Inferior parietal cortex (tissue), 1 donor: ENCODE data around the gene DHODH.
"Not testable (repeated sequence)": the region's sequence is repeated elsewhere in the genome, so short reads cannot be mapped to it uniquely, and the experiment has no call there.

Experiments
- DNase-seq: peaks from one replicate; pipeline ENCODE4 v3.0.0-alpha.2; 2016; ENCODE audit errors: extremely low spot score

The DHODH gene

DNA sequence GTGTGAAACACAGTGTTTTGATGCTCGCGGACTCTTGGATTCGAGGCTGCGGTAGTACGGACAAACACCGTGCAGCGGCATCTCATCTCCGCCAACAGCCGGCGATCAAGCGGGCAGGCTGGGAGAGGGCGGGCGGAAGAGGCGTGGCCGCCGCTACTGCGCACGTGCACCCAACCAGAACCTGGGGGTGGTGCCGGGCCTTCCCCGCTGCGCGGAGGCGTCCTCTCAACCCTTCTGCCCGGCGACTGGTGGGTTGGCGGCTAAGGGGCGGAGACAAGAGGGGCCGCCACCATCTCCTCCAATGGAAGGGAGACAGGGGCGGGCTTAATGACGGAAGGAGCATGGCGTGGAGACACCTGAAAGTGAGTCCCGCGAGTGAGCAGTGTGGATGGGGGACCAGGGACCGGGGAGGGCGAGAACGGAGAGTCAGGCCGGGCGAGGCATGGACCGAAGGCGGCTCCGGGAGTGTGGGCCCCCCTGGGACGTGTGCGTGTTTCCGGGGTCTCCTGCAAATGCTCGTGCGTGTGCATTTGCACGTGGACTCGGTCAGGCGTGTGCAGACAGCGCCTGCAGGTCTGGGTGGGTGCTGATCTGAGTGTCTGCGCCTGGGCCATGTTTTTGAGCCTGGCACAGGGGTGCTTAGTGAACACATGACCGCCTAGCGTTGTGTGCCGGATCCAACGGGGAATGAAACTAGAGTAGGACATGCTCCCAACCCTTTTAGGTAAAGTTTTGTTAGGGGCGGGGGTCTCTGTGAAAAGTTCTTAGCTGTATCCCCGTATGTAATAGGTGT lies at the start of gene DHODH:
Gene DHODH (plus strand): TSS at position 321 of the 793 bp plus-strand sequence. CDS start 21 bp downstream, at position 342.
- peak; percentile 97 for DNase-seq

DNA sequence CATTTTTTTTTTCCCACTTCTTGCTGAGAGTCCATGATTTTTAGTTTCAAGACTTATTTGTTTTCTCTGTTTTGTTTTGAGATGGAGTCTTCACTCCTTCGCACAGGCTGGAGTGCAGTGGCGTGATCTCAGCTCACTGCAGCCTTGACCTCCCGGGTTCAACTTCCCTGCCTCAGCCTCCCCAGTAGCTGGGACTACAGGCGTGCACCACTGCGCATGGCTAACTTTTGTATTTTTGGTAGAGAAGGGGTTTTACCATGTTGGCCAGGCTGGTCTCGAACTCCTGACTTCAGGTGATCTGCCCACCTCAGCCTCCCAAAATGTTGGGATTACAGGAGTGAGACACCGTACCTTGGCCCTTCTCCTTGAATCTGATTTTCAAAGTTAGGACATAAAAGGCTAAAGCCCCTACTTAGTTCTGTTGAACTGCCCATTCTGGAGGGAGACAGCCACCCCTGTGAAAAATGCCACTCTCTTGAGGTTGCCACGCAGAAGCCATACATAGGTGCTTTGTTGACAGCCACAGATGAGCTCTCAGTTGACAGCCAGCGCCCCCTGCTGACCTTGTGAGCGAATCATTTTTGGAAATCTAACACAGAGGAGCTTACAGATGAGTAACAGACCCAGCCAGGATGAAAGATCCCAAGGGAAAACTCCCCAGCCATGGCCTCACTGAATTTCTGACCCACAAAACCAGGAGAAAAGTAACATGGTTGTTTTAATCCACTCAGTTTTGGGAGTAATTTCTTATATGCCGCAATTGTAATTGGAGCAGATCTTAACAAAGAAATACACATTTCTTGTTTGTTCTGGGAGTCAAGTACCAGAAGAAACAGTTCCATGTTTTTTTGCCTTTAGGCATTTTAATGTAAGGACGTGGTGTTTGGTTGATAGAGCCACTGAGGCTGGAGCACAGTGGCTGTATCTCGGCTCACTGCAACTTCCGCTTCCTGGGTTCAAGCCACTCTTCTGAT lies 47.2 kb upstream of the DHODH start:
- DNase-seq: peak; percentile 93

DNA sequence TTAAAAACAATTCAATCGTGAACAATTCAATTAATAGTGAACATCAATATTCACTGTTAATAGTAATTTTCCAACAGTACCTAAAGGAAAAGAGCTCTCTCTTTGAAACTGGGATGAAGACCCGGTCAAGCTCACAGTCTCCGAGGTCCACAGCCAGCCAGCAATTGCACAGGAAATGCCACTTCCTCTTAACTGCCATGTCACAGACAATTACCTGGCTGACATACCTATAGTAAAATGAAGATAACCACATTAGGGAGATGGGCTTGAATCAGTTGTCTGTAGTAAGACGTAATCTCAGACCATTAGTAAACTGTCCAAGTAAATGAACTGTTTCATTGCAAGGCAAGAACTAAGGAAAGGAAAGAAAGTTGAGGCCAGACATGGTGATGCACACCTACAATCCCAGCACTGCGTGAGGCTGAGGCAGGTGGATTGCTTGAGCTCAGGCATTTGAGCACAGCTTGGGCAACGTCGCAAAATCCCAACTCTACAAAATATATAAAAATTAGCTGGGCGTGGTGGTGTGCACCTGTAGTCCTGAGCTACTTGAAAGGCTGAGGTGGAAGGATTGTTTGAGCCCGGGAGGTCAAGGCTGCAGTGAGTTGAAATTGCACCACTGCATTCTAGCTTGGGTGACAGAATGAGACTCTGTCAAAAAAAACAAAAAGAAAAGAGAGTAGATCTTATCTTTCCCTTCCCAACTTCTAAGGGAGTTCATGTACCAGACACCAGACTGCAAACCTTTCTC lies 45.2 kb upstream of the DHODH start:
- no peak for DNase-seq

DNA sequence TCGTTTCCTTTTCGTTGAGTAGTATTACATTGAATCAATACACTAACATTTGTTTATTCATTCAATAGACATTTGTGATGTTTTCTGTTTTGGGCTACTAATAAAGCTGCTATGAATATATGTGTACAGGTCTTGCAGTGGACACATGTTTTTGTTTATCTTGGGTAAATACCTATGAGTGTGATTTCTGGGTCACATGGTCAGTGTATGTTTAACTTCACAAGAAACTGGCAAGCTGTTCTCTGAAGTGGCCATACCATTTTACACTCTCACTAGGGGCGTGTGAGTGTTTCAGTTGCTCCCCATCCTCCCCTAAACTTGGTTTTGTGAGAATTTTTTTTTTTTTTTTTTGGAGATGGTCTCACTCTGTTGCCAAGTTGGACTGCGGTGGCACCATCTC lies 43.3 kb upstream of the DHODH start:
- DNase-seq: no peak

DNA sequence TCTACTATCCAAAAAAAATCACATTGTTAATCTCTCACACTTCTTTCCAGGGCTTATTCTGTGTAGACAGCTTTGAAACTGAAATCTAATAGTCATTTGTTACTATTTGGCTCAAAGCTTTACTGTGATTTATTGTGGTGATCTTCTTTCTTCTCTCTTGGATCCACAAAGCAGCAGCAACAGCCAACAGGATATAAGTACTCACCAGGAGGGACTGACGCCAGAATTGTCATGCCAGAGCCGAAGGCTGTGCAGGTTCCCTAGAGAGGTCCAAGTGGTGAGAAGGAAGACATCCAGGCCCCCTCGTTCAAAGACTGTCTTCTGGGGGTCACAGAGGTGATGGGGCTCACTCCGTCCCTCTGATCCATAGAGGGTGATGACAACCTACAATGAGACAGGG lies 41.6 kb upstream of the DHODH start:
- no peak for DNase-seq

DNA sequence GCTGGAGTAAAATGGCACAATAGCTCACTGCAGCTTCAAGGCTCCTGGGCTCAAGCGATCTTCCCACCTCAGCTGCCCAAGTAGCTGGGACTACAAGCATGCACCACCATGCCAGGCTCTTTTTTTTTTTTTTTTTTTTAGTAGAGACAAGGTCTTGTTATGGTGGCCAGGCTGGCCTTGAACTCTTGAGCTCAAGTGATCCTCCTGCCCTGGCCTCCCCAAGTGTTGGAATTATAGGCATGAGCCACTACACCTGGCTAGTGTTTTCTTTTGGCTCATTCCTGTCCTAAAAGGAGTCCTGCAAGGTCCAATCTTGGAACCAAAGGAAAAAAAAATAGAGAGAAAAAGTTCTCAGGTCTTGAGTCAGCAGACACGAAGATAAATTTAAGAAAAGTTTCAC lies 39.2 kb upstream of the DHODH start:
- no peak for DNase-seq

DNA sequence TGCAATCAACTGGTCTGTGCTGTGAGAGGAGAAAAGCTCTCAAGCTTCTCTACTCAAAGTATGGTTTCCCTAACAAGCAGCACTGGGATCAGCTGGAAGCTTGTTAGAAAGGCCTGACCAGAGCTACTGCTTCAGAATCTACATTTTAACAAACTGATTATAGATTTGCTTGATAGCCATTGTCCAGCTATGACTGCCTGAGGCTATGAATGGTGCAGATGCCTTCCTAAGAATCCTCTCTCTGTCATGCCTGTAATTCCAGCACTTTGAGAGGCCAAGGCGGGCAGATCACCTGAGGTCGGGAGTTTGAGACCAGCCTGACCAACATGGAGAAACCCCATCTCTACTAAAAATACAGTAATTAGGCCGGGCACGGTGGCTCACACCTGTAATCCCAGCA lies 37.0 kb upstream of the DHODH start:
- DNase-seq: no peak

DNA sequence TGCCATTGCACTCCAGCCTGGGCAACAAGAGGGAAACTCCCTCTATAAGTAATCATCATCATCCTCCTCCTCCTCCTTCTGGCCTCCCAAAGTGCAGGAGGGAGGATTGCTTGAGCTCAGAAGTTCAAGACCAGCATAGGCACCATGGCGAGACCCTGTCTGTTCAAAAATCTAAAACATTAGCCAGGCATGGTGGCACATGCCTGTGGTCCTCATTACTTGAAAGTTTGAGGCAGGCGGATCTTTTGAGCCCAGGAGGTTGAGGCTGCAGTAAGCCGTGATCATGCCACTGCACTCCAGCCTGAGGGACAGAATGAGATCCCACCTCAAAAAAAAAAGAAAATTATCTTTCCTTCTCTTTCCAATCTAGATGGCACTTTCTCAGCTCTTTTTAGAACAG lies 36.2 kb upstream of the DHODH start:
- DNase-seq: no peak

DNA sequence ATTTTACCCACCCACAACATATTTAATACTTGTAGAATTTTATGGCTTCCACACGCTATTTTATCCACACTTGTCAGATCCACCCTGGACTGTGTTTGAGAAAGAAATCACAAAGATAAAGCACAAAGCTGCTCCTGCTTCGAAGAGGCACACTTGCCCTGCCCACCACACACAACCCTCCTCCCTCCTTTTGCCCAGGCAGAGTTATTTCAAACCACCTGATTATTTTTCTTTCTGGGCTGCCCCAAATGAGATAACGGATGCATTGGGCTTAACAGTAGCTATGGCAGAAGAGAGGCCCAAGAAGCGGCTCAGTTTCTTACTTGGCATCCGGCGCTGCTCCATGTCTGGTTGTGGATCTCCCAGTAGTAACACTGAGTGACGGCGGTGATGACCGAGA lies 35.5 kb upstream of the DHODH start:
- no peak for DNase-seq

DNA sequence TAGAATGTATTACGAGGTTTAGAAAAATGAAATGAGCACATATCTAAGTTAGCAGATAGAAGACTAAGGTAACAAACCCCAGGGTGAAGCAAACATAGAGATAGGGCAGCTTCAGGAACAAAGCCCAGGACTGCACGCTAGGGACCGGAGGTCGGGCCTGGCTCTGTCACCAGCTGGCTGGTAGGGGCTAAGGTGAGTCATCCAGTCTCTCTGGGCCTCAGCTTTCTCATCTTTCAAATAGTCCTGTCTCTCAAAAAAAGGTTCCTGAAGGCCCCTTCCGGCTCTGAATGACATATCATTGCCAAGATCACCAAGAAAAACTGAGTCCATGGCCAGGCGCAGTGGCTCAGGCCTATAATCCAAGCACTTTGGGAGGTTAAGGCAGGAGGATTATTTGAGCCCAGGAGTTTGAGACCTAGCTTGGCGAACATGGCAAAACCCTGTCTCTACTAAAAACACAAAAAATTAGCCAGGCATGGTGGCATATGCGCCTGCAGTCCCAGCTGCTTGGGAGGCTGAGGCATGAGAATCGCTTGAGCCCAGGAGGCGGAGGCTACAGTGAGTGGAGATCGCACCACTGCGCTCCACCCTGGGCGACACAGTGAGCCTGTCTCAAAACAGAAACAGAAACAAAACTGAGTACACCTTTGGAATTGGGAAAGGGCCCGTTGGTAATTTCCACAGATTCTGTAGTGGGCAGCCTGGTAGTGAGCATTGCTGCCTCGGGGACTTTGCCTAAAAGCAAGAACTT lies 34.3 kb upstream of the DHODH start:
- no peak for DNase-seq

DNA sequence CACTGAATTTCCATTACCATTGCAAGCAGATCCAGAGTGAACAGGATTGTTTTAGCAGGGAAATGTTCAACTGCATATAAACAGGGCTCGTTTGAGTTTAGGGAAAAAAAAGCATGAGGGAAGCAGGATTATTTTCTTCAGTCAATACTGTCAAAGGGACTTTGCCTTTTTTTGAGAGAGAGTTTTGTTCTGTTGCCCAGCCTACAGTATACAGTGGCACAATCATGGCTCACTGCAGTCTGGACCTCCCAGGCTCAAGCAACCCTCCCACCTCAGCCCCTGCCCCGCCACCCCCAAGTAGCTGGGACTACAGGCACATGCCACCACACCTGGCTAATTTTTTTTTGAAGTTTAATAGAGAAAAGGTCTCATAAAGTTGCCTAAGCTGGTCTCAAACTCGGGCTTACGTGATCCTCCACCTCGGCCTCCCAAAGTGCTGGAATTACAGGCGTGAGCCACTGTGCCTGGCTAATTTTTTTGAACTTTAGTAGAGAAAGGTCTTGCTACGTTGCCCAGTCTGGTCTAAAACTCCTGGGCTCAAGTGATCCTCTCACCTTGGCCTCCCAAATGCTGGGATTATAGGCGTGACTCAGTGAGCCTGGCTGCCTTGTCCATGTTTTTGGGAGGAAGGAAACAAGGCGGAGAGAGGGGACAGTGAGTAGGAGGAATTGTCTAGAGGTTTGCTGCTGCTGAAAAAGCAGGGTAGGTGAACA lies 23.1 kb upstream of the DHODH start:
- DNase-seq: no peak

DNA sequence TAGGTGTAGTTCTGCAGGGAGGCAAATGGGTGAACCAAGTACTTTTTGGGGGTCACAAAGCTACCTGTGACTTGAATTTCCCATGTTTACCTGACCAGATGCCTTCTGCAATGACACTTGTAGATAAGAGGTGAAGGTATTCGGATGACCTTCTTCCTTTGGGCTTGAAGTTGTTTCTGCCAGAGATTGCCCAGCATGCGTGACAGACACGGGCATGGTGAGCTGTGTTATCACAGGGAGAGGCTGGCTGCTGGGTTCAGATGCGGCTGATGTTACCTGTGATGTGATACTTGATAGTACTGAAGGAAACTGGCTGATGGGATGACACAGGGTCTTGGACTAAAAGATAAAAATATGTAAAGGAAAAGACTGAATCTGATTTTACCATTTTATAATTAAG lies 22.4 kb upstream of the DHODH start:
- no peak for DNase-seq

DNA sequence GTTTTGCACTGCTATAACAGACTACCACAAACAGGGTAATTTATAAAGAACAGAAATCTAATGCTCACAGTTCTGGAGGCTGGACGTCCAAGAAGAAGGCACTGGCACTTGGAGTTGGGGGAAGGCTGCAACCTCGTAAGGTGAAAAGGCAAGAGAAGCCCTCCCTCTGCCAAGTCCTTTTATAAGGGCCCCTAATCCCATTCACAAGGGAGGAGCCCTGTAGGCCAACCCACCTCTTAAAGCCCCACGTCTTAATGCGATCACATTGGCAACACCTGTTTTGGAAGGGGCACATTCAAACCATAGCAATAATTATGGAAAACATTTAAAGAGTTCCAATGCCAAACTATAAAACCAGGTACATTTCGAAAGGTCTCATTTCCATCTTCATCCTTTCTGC lies 13.5 kb upstream of the DHODH start:
- no peak for DNase-seq

DNA sequence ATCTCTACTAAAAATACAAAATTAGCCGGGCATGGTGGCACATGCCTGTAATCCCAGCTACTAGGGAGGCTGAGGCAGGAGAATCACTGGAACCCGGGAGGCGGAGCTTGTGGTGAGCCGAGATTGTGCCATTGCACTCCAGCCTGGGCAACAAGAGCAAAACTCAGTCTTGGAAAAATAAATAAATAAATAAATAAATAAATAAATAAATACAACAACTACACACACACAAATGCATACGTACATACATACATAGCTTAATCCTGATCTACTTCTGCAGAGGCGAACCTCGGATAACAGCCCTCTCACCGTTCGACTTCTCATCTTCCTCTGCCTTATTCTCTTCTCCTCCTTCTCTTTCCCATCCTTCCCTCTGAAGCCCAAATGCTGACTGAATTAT lies 11.0 kb upstream of the DHODH start:
- DNase-seq: not testable (repeated sequence)

DNA sequence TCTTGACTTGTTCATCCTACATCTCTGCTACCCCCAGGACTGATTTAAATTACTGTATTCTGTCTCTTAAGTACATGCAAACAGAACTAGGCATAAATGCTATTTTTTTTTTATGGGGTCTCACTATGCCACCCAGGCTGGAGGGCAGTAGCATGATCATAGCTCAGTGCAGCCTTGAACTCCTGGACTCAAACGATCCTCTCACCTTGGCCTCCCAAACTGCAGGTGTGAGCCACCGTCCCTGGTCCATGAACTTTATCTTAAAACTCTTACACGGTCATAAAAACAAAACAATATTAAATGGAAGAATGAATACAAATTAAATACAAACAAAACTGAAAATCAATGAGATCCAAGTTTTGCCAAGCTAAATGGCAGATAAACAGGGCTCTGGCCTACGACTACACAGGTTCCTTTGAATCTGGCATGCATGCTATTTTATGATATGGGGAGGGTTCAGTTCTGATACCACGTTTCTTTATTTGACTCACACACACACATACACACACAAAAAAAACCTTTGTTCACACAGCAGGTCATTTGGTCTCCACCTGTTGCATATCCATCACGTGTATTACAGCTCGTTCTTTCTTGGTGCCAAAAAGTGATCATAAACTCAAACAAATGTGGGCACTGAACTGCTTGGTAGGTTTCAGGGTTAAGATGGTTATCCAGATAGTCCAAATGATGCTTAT lies 7.2 kb upstream of the DHODH start:
- no peak for DNase-seq

DNA sequence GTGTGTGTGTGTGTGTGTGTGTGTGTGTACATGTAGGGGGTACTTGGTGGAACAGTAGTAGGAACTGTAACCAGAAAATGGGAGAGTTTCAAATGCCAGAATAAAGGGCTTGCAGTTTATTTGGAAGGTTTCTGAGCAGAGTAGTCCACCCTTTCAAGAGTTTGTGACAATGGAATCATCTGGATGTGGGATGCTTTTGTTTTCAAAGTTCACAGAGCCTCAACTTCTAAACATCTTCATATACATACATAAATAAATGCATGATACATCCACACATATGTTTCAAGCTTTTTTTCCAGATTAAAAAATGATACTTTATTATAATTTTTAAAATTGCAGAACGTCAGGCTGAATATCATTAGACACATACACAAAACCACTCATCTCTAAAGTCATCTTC lies 5.9 kb upstream of the DHODH start:
- DNase-seq: no peak

DNA sequence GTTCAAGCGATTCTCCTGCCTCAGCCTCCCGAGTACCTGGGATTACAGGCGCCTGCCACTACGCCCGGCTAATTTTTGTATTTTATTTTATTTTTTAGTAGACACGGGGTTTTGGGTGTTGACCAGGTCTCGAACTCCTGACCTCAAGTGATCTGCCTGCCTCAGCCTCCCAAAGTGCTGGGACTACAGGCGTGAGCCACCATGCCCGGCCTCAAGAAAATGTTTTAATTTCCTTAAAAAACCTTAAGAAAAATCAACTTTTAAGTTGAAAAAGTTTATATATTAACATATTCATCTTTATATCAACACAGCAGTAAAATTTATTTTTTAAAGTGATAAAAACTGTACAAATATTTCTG lies 500 bp upstream of the DHODH start:
- DNase-seq: not testable (repeated sequence)

DNA sequence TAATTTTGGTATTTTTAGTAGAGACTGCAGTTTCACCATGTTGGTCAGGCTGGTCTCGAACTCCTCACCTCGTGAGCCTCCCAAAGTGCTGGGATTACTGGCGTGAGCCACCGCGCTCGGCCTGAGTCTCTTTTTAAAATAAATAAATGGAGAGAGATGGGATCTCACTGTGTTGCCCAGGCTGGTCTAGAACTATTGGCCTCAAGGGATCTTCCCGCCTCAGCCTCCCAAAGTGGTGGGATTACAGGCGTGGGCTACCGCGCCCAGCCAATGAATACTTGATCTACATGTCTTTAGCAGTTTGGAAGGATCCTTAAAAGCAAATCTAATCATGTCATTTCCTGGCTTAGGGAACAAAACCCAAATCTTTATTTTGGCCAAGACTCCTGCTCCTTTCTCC lies 1.2 kb downstream of the DHODH start:
- no peak for DNase-seq

DNA sequence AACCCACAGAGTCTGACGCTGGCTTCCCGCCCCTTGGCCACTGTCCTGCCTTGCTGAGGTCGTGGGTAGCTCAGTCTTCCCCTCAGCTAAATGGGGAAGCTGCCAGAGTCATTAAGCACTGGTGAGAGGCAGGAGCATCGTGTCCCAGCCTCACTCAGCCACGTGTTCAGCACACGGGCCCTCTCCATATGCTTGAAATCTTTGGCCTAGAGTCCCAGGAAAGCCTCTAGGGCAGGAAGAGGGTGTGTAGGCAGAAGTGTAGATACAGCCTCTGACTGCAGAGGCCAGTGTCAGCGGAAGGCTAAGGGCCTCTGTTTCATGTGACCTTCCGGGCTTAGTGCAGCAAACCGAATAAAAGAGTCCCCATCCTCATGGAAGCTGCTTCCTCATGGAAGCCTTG lies 4.1 kb downstream of the DHODH start:
- no peak for DNase-seq

DNA sequence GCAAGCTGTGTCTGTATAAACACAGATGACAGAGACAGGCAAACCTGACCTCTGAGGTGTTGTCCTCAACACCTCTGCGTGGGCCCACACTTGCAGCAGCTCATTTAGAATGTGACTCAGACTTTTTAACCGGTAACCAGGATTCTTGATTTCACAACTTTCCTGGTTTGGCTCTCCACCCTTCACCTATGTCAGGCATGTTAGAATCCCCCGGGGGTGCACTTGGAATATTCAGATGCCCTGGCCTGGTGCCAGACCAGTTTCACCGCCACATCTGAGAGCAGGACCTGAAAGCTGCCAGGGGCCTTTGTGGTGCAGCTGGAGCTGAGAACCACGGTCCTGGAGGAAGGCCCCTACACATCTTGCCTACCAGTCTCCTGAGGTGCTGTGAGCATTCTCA lies 4.8 kb downstream of the DHODH start:
- DNase-seq: no peak
